NCI-H1092 (cell line): ENCODE data around the gene ACSF3.

Experiments
- DNase-seq: peaks from one replicate; lab custom pipeline; 2025; lab: John Stamatoyannopoulos, UW

Gene ACSF3

DNA sequence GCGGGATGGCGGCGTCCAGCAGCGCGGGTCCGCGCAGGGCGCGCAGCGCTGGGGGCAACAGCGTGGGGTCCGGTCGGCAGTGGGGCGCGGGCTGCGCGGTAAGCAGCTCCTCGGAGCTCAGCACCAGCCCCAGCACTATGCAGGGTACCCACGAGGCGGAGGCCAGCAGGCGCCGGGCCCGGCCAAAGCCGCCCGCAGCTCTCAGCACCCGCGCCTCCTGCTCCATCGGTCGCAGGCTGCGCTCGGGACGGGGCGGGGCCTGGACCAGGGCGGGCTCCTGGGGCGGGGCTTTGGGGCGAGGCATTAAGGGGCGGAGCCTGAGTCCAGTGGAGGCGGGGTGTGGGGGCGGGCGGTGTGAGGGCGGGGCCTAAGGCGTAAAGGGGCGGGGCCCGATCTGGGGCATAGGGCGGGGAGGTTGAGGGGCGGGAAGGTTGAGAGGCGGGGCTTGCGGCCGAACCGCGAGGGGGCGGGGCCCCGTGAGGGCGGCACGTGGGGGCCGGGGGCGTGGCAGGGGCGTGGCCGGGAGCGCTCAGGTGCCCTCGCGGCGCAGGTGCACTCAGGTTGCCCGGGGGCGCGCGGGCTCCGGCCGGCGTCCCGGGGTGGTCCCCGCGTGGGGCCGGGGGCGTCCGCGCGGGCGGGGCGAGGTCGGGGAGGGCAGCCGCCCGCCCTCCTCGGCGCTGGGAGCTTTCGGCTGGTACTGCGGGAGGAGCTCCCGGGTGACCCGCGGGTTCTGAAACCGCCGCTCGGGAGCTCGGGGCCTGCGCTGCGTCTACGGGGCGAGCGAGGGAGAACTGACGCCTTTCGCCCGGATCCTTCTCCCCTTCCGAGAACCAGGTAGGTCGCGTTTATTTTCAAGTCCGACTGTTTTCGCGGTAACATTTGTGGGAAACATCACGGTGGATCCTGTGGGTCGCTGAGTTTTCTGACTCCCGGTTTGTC lies 108.1 kb downstream of the ACSF3 start:
- no peak for DNase-seq

DNA sequence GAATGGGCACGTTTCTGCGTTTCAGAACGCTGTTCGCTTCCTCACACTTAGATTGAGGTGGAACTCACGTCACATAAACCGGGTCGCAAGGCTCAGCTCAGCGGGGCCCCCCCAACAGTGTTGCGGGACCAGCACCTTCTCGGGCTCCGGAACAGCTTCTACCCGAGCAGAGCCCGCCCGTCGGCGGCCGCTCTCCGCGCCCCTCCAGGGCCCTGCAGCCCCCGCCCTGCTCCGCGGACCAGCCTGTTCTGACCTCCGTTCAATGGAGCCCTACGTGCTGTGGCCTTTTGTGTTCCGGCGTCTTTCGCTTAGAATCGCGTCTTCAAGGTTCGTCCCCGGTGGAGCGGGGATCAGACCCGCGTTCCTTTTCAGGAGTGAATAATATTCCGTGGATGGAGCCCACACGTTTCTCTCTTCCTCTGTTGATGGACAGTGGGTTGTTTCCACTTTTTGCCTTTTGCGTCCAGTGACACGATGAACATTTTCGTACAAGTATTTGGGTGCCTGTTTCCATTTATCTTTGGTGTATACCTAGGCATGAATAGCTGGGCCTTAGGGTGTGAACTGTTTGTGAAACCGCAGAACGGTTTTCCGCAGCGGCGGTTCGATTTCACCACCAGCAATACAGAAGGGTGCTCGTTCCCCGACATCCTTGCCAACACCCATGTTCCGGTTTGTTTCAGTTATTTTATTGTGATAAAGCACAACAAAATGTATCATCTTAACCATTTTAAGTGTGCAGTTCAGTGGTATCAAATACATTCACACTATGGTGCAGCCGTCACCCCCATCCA lies 109.0 kb downstream of the ACSF3 start:
- no peak for DNase-seq
